Small intestine (tissue), 7 donors: ENCODE data around the gene AKAP11. TPM values are rescaled to one million over a fixed set of nuclear protein-coding genes. Genes with fewer than 3 reads are reported as not detected.
A peak's percentile ranks its signal among the peaks of the same experiment; 100 is the strongest.

Source experiments
- DNase-seq, 2 donors: peaks; one replicate each; pipeline versions ENCODE4 v3.0.0 to v3.0.0-alpha.2; 2013
- FAIRE-seq: peaks from 2 replicates; lab custom pipeline; 2012; peaks lifted over from hg19 to GRCh38; lab: Jason Lieb, UNC
- H3K27ac ChIP-seq, 3 donors: one replicate each; pipeline ENCODE4 v1.5.1; 2013; ENCODE audit warnings: low read length in 2 of 3, mild to moderate bottlenecking in 2 of 3, control low read depth in 1 of 3, inconsistent platforms in 1 of 3, low read depth in 1 of 3, moderate library complexity in 1 of 3
- H3K27me3 ChIP-seq, 3 donors: one replicate each; pipeline ENCODE4 v1.6.1; 2013; ENCODE audit warnings: low read length in 3 of 3, inconsistent platforms in 1 of 3; ENCODE audit not compliant: control insufficient read depth in 3 of 3, insufficient read depth in 3 of 3
- H3K36me3 ChIP-seq, 3 donors: one replicate each; pipeline ENCODE4 v1.6.1; 2013; ENCODE audit warnings: low read length in 3 of 3, inconsistent platforms in 1 of 3, low read depth in 1 of 3, mild to moderate bottlenecking in 1 of 3, moderate library complexity in 1 of 3; ENCODE audit not compliant: control insufficient read depth in 3 of 3, insufficient read depth in 2 of 3
- H3K4me1 ChIP-seq, 3 donors: one replicate each; pipeline ENCODE4 v1.6.1; 2013; ENCODE audit warnings: low read length in 2 of 3, inconsistent platforms in 1 of 3, low read depth in 1 of 3, mild to moderate bottlenecking in 1 of 3, moderate library complexity in 1 of 3; ENCODE audit not compliant: control insufficient read depth in 3 of 3, insufficient read depth in 2 of 3
- H3K4me3 ChIP-seq, 3 donors: one replicate each; pipeline ENCODE4 v1.5.1; 2013; ENCODE audit warnings: low read length in 3 of 3, control low read depth in 1 of 3, inconsistent platforms in 1 of 3, low read depth in 1 of 3, mild to moderate bottlenecking in 1 of 3, moderate library complexity in 1 of 3
- H3K9me3 ChIP-seq, 2 donors: one replicate each; pipeline ENCODE4 v1.6.1; 2013; ENCODE audit warnings: low read depth in 1 of 2, low read length in 1 of 2; ENCODE audit not compliant: control insufficient read depth in 2 of 2, insufficient read depth in 1 of 2
- WGBS, 3 donors: extraction: QIAGEN DNeasy Blood & Tissue Kit; methylation state at CpG; one replicate each; pipeline ENCODE4 v1.1.7; 2013; 5-methylcytosine and 5-hydroxymethylcytosine counted together
- polyA plus RNA-seq, 4 donors: library from polyadenylated mRNA; stranded (reverse) in 3 of 4; unstranded in 1 of 4; fragments of 200-250 nt in 3 of 4; fragments of 120-200 nt in 1 of 4; gene quantifications; one replicate each; pipeline versions ENCODE4 v1.2.1 to v1.2.3, GENCODE V29; 2013
- donor health status: healthy with polysubstance abuse.
- donor health status: control.
- donor health status: control.
- donor health status: Bipolar disorder and iron deficiency.
- donor health status: healthy.

Gene AKAP11
- polyA plus RNA-seq, 4 donors = 2.4 to 26.4 (median 4.9) TPM

- Histone ChIP-seq H3K4me3 (no peak overlapping the region), H3K27ac (no peak overlapping the region), H3K9me3 (no peaks in the 10 kb centered on the region), H3K36me3 (no peaks in the 10 kb centered on the region), H3K27me3 (no peaks in the 10 kb centered on the region), H3K4me1 (peaks cover 0 to 9% (median 3%) of the 10 kb centered on the region in 3 donors)
- no peak for DNase-seq
- FAIRE-seq = no peak
- 95 to 97% (median 95%) methylated on average over 6 of the region's 6 CpGs for WGBS, 3 donors
These were observed 1.6 kb upstream of the AKAP11 start for GRCh38 chr13:42270160-42270856.

DNA sequence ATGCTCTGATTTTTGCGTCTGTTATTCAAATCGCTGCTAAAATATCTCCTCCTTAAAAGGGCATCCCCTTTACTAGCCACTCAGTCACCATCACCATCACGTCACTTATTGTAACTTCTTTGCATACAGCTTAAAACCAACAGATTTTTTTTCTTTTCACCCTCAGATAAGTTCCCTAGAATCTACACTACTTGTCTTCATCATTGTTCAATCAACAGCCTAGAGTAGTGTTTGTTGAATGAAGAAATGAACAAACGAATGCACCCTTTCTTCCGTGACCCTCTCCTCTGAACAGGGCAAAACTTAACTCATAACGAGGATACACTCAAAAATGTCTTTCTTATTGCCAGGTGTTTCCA lies 1.1 kb upstream of the AKAP11 start:
- H3K27me3 ChIP-seq = no peaks in the 10 kb centered on the region
- H3K27ac ChIP-seq = peak overlapping the region in 2 of 3 donors; percentile 80 to 87
- H3K9me3 ChIP-seq = no peaks in the 10 kb centered on the region
- 78 to 85% (median 82%) methylated on average over 6 of the region's 6 CpGs for WGBS, 3 donors
- FAIRE-seq = no peak
- H3K36me3 ChIP-seq = no peaks in the 10 kb centered on the region
- H3K4me1 ChIP-seq = peaks cover 0 to 7% (median 5%) of the 10 kb centered on the region in 3 donors
- no peak for DNase-seq
- peak overlapping the region in 2 of 3 donors; percentile 73 to 74 for H3K4me3 ChIP-seq

DNA sequence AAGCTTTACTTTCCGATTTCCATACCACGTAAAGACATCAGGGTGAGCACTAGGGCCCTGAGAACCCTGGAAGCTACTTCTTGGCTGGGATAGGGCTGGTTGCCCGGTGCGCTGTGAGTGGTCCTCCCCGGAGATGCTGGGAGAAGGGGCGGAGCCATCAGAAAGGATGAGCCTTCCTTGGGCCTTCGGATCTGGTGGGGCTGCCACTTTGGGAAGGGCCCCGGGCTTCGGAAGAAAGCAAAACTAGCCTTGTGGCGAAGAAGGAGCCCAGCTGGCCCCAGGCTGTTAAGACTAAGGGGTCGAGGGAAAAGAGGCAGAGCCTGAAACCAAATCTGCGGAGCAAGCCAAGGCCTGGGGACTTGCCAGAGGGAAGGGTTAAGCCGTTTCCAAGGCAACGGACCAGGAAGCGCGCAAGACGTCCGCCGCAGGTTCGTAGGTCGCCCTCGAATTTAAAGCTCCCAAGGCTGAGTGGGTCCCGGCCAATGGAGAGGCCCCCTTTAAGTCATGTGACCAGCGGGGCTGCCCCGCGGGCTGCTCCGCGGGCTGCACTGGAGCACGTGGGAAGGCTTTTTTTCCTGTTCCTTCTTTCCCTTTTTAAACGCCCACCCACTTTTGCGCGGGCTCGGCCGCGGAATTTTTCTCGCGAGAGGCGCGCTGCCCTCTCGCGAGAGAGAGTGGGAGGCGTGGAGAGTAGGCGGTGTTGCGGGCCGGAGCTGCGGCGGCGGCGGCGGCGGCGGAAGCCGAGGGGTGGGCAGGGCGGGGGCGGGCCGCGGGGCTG lies 426 bp upstream of the AKAP11 start:
- DNase-seq (peak; percentile 94 to 98), FAIRE-seq (no peak)
- H3K4me1 ChIP-seq = peaks cover 0 to 7% (median 4%) of the 10 kb centered on the region in 3 donors
- 3 to 5% (median 4%) methylated on average over 44 to 57 of the region's 57 CpGs for WGBS, 3 donors
- no peaks in the 10 kb centered on the region for H3K27me3 ChIP-seq
- H3K36me3 ChIP-seq = peaks cover 0 to 2% (median 0%) of the 10 kb centered on the region in 3 donors
- H3K4me3 ChIP-seq = peak overlapping the region; percentile 73 to 91 (median 74)
- peak overlapping the region in 2 of 3 donors; percentile 87 to 92 for H3K27ac ChIP-seq
- no peaks in the 10 kb centered on the region for H3K9me3 ChIP-seq

- DNase-seq (no peak), FAIRE-seq (no peak)
- peak overlapping the region in 2 of 3 donors; percentile 82 to 92 for H3K27ac ChIP-seq
- peak overlapping the region; percentile 73 to 91 (median 74) for H3K4me3 ChIP-seq
- H3K27me3 ChIP-seq = no peaks in the 10 kb centered on the region
- H3K4me1 ChIP-seq = peaks cover 0 to 7% (median 4%) of the 10 kb centered on the region in 3 donors
- H3K9me3 ChIP-seq = no peaks in the 10 kb centered on the region
- peaks cover 0 to 2% (median 0%) of the 10 kb centered on the region in 3 donors for H3K36me3 ChIP-seq
- WGBS, 3 donors = 15 to 21% (median 19%) methylated on average over 4 of the region's 4 CpGs
These were observed 838 bp downstream of the AKAP11 start for GRCh38 chr13:42272804-42273175.

- DNase-seq = no peak
- FAIRE-seq = no peak
These were observed 2.6 kb downstream of the AKAP11 start for GRCh38 chr13:42274386-42275097.

GRCh38 chr13:42275098-42275471 lies 3.1 kb downstream of the AKAP11 start:
- 73 to 89% (median 84%) methylated on average over 2 of the region's 2 CpGs for WGBS, 3 donors
- Histone ChIP-seq H3K4me3 (no peak overlapping the region), H3K9me3 (no peaks in the 10 kb centered on the region), H3K36me3 (peaks cover 0 to 2% (median 0%) of the 10 kb centered on the region in 3 donors), H3K27me3 (no peaks in the 10 kb centered on the region), H3K4me1 (peaks cover 0 to 9% (median 4%) of the 10 kb centered on the region in 3 donors), H3K27ac (peak overlapping the region in 1 of 3 donors; percentile 48)
- FAIRE-seq (no peak), DNase-seq (peak in 1 of 2 donors; percentile 5)

More at GRCh38 chr13:42274386-42275097, 2.6 kb downstream of the AKAP11 start:
- Histone ChIP-seq H3K9me3 (no peaks in the 10 kb centered on the region), H3K27me3 (no peaks in the 10 kb centered on the region), H3K4me1 (peaks cover 0 to 7% (median 4%) of the 10 kb centered on the region in 3 donors), H3K4me3 (no peak overlapping the region), H3K36me3 (peaks cover 0 to 2% (median 0%) of the 10 kb centered on the region in 3 donors), H3K27ac (peak overlapping the region in 1 of 3 donors; percentile 34)
- WGBS, 3 donors = 84 to 90% (median 88%) methylated on average over 10 of the region's 10 CpGs

GRCh38 chr13:42275506-42275905 lies 3.6 kb downstream of the AKAP11 start:
- WGBS, 3 donors = 86 to 94% (median 89%) methylated on average over 4 of the region's 4 CpGs
- H3K4me1 ChIP-seq = peaks cover 0 to 9% (median 4%) of the 10 kb centered on the region in 3 donors
- peaks cover 0 to 2% (median 0%) of the 10 kb centered on the region in 3 donors for H3K36me3 ChIP-seq
- no peaks in the 10 kb centered on the region for H3K27me3 ChIP-seq
- DNase-seq = no peak
- no peak overlapping the region for H3K4me3 ChIP-seq
- peak overlapping the region in 1 of 3 donors; percentile 48 for H3K27ac ChIP-seq
- FAIRE-seq = no peak
- no peaks in the 10 kb centered on the region for H3K9me3 ChIP-seq

GRCh38 chr13:42276683-42277082 lies 4.7 kb downstream of the AKAP11 start:
- no peak overlapping the region for H3K4me3 ChIP-seq
- H3K27ac ChIP-seq = no peak overlapping the region
- no peaks in the 10 kb centered on the region for H3K9me3 ChIP-seq
- H3K36me3 ChIP-seq = peaks cover 0 to 2% (median 0%) of the 10 kb centered on the region in 3 donors
- peaks cover 0 to 7% (median 4%) of the 10 kb centered on the region in 3 donors for H3K4me1 ChIP-seq
- 88 to 95% (median 92%) methylated on average over 3 of the region's 3 CpGs for WGBS, 3 donors
- DNase-seq (no peak), FAIRE-seq (no peak)
- H3K27me3 ChIP-seq = no peaks in the 10 kb centered on the region
